T47D (cell line): ENCODE measurements around the gene TAF4.
"Not testable (repeated sequence)": the region's sequence is repeated elsewhere in the genome, so short reads cannot be mapped to it uniquely, and the experiment has no call there.

Experiments used
- DNase-seq, 2 experiments: peaks; one replicate each; pipeline versions ENCODE4 v3.0.0 to v3.0.0-alpha.2; 2011 to 2012; ENCODE audit warnings: low read depth in 1 of 2, low spot score in 1 of 2
- JUND ChIP-seq: IDR thresholded peaks from 2 replicates; pipeline ENCODE4 v1.6.1; 2012; ENCODE audit warnings: low read depth
- in situ Hi-C: cut with HindIII; loops from 2 replicates; pipeline ENCODE4 v1.10.0; 2016; ENCODE audit warnings: low sequenced_read_pairs, low pct_unique_long_range_greater_than_20kb

The TAF4 gene

GRCh38 chr20:62088258-62089127 lies 22.8 kb upstream of the TAF4 start:
- in situ Hi-C loops = no loop called here
- DNase-seq = peak; percentile 68 to 95
- peak; percentile 99 for TF ChIP-seq JUND

- no peak for TF ChIP-seq JUND
- in situ Hi-C loops = no loop called here
- no peak for DNase-seq
Measured at GRCh38 chr20:62087632-62088031, 22.0 kb upstream of the TAF4 start.

- peak; percentile 73 to 80 for DNase-seq
- in situ Hi-C loops = no loop called here
- TF ChIP-seq JUND = no peak
Measured at GRCh38 chr20:62087227-62087626, 21.5 kb upstream of the TAF4 start.

- TF ChIP-seq JUND = no peak
- in situ Hi-C loops = no loop called here
- DNase-seq = no peak
Measured at GRCh38 chr20:62085206-62085605, 19.5 kb upstream of the TAF4 start.

- in situ Hi-C loops, DNase-seq: not testable (repeated sequence)
Measured at GRCh38 chr20:62084224-62084623, 18.5 kb upstream of the TAF4 start.

- TF ChIP-seq JUND = no peak
- DNase-seq = no peak
- in situ Hi-C loops = no loop called here
Measured at GRCh38 chr20:62083312-62083711, 17.6 kb upstream of the TAF4 start.

- no peak for TF ChIP-seq JUND
- no peak for DNase-seq
- in situ Hi-C loops = no loop called here
Measured at GRCh38 chr20:62080249-62080990, 14.7 kb upstream of the TAF4 start.

- no peak for TF ChIP-seq JUND
Measured at GRCh38 chr20:62079166-62079565, 13.5 kb upstream of the TAF4 start.

GRCh38 chr20:62073323-62073722 lies 7.6 kb upstream of the TAF4 start:
- in situ Hi-C loops = no loop called here
- no peak for TF ChIP-seq JUND
- no peak for DNase-seq

More at GRCh38 chr20:62079166-62079565, 13.5 kb upstream of the TAF4 start:
- no peak for DNase-seq
- in situ Hi-C loops = no loop called here

- in situ Hi-C loops = not testable (repeated sequence)
Measured at GRCh38 chr20:62071669-62072430, 6.2 kb upstream of the TAF4 start.

GRCh38 chr20:62069741-62070216 lies 4.1 kb upstream of the TAF4 start:
- no peak for TF ChIP-seq JUND
- in situ Hi-C loops = no loop called here
- DNase-seq = no peak

More at GRCh38 chr20:62071669-62072430, 6.2 kb upstream of the TAF4 start:
- DNase-seq = not testable (repeated sequence)

GRCh38 chr20:62068997-62069396 lies 3.3 kb upstream of the TAF4 start:
- in situ Hi-C loops = no loop called here
- TF ChIP-seq JUND = no peak
- DNase-seq = peak in 1 of 2 experiments; percentile 31
